GM15510 (cell line): ENCODE data around the gene FBXW8.

Experiments
- POLR2A ChIP-seq: IDR thresholded peaks from 3 replicates; pipeline ENCODE4 v1.6.1; 2011; ENCODE audit warnings: borderline replicate concordance; ENCODE audit not compliant: insufficient read length; ENCODE audit errors: extremely low read depth

FBXW8 gene

DNA sequence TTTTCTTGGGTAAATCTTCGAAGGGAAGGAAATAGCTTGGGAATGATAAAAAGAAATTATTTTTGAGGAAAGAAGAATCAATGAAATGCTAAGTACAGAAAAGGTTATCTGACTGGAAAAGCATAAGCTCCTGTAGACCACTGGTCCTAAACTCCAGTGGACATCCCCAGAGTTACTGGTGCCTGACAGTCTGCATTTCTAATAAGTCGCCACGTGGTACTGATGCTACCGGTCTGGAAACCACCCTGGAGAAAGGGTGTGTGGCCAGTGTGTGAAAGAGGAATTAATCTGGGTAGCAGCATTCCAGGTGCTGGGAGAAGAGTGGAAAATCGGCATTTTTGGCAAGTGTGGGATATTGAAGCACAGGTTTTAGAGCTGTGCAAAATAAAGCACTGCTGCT is 73.3 kb downstream of the FBXW8 start:
- no peak for TF ChIP-seq POLR2A

DNA sequence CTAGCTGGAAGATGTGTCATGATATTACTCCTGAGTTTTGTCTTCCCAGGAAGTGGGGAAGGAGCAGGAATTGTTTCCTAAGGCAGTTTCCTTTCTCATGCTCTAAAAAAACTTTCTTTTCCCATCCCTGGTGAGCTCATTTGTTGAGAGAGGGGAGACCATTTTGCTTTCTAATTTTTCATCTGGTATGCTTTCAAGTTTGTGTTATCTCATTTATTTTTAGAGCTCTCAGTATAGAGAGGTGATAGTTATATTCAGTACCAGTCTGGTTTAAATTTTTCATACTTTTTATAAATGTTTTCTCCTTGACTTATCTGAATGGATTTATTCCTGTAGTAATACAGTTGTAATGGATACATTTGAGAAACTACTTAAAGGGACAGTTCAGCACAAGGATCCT is 79.6 kb downstream of the FBXW8 start:
- no peak for TF ChIP-seq POLR2A

DNA sequence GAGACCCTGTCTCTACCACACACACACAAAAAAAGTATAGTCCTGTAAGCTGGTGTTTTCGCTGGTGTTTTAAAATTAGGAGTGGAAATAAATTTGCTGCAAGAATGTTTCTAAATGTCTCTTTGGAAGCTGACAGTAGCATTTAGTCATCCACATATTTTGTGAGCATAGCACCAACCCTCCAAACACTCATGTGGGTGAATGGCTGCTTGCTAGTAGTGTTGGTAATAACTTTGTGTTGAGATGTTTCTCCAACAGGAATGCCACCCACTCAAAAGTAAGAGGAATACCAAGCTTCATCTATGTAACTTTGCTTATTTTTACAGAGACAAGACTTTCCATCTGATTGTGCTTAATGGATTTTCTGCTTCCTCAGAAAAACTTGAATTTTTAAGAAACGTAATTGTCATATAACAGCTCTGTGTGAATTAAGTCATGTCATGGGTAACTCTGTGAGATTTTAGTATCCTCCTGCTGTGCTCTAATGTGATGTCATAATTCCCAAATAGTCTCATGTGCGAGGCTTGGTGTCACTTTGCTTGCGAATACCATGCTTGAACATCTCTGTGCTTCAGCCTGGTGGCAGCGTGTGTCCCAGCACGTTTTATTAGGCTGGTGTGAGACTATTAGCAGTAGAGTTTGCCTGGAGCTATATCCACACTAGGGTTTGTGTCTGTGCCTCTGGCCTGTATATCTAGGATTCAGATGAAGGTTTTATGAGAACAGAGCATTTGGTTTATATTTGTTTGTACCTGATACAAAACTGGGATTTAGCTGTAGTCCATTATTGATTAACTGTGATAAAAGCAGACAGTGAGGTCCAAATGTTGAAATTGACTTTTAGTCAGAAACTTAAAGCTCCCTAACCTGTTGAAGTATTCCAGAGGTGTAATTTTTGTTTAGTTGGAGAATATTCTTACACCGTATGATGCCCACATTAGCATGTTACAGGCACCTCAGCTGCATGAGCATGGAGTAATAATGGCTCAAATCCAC is 80.5 kb downstream of the FBXW8 start:
- no peak for TF ChIP-seq POLR2A

DNA sequence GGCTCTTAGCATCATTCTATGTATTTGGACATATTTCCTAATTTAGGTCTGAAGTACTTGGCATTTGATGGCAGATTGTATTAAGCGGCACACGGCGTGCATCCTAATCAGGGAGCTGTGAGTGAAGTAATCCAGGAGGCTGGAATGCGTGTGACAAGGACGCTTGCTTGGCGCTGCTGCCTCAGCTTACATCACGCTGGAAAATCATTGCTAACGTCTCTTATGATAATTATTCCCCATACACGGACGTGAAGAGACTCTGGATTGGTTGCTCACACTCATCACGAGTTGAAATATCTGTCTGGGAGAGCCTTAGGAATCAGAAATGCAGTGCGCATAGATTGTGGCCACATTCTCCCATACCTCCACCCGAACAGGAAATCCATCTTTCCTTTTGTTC is 85.3 kb downstream of the FBXW8 start:
- no peak for TF ChIP-seq POLR2A

DNA sequence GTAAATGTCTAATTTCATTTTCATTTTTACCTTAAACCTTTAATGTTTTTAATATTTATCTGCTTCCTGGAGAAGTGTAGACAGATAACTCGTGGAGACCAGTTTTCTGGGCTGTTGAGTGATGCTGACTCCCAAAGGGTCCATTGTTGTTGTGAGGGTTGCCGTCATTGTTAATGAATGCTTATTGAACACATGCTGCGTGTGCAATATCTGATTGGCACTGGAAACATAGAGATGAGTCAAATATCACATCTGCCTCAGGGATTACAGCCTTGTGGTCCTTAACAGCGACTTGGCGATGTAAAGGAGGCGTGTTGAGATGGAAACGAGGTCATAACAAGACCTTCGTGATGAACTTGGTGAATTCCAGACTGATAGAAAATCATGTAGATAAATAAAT is 85.9 kb downstream of the FBXW8 start:
- no peak for TF ChIP-seq POLR2A

DNA sequence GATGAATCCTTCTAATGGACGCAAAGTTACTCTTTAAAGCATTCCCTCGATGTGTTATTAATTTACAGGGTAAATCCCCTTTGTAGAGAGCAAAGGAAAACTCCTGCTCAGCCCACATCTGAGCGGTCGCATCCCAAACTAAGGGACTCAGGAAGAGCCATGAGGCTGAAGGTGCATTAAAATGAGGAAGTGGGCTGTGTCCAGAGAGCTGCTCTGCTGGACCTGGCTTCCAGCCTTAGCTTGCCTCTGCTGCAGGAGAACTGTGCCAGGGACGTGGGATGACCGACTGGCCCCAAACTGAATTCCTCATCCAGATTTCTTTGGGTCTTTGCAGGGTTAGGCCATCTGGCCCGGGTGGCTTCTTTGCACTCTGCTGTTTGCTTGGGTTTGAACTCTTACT is 88.3 kb downstream of the FBXW8 start:
- no peak for TF ChIP-seq POLR2A

DNA sequence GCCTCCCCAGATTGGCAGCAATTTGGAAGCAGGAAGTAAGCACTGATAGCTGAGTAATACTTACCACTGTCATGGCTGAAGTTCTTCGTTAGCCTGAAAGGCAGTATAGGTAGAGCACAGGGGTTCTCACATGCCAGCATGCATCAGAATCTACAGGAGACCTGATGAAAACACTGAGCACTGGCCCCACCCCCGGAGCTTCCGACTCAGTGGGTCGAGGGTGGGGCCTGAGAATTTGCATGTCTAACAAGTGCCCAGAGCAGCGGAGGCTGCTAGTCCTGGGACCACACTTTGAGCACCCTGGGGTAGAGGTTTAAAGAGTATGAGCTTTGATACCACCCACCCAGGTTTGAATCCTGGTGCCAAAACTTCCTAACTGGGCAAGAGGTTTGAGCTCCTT is 89.6 kb downstream of the FBXW8 start:
- no peak for TF ChIP-seq POLR2A

DNA sequence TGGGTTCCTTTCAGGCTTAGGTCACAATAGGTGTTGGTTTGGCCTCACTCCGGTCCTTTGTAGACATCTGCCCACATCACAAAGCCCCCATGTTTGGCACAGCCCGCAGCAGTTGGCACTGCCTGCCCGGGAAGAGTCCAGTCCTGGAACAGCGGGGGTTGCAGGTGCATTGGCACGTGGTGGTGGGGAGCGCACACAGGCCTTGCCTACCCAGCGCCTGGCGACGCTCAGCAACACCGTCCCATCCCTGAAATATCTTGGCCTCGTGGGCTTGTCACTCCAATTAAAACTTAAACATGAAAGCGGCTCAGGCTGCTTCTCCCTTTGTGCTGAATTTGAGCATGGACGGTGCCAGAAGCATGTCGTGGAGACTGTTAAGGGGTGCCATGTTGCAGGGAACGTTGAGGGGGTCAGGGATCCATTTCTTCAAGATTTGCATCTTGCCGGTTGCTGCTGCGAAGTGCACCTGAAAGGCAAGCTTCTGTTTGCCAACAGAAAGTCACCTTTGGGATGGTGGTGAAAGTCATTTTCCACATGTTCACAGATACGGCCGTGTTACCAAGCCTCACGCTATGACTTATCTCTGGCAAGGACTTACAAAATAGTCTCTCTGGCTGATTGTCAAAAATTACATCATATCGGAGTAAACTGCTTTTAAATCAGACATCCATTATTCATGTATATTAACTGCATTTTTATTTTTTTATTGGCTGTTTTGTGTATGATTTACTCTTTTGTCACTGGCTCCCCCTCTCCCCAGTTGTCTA is 91.5 kb downstream of the FBXW8 start:
- no peak for TF ChIP-seq POLR2A

DNA sequence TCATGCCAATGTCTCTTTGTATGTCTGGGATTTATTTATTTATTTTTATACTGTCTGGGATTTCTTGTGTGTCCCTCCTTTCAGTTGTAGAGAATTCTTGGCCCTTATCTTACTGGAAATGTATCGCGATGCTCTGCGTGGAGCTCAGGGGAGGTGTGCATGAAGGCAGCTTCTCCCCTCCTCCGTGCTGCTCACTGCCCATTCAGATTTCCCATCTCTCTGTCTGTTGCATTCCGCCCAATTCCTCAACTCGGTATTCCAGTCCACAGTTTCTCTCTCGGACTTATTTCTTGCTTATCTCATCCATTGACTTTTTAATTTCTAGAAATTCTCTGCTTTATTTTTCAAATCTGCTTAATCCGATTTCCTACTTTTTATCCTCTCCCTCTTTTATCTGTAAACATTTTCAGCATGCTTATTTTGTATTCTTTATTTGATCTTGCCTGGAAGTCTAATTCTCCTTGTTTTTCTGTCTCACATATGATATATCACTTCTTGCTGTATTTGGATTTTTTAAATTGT is 93.2 kb downstream of the FBXW8 start:
- TF ChIP-seq POLR2A: no peak

DNA sequence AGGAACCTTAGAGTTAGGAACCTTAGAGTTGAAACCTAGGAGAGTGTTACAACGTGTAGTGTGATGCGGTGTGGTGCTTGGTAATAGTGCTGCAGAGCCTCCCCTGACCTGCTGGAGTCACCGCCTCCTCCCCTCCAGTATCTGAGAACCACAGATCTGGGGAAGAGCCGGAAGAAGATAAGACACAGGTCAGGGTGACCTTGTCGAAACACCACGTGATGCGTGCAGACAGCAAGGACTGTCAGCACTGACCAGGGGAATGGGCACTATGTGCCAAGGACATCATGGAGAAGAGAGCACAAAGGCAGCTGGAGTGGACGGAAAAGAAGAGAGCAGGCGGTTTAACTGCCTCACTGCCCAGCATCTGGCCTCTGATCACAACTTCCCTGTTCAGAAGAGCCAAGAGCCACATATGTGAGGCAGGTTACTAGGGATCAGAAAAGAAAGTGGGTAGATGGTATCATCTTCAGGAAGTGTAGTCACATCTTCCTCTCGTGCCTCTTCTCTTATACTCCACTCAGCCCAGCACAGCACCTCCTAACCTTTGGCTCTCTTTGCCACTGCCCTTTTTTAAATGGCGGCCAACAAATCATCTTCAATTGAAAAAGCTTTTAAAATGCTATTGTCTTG is 94.8 kb downstream of the FBXW8 start:
- TF ChIP-seq POLR2A: no peak

DNA sequence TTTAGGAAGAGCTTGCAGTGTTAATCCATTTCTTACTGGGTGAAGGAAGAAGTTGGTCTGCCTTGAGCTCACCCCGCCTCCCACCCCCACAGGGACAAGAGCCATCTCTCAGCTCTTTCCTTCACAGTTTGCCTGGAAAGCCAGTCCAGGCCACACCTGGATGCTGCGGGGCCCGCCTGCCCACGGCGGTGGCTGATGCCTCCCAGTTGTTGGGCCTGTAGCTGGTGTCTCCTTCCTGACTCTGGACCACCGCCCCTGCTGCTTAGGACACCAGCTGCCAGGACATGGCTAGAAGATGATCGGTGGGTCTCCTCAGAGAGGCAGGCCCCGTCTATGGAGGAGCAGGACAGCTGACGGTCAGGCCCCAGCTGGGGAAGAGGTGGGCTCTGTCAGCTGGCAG is 95.6 kb downstream of the FBXW8 start:
- no peak for TF ChIP-seq POLR2A

DNA sequence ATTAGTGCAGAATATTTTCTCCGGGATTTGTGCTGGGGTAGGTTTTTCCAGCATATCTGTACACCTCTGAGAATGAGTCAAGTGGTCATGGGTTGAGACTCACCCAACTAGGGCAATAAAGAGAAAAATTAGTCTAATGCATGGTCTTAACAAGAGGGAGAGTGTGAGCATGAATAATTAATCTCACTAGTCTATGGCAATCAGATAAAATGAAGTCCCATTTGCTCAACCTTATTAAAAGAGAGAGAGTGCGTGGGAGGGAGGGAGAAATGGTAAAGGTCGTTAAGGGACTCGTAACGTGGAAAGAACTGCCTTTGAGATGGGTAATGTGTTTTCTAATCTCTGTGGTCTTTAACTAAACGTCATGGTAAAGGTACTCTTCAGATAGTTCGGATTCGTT is 96.8 kb downstream of the FBXW8 start:
- no peak for TF ChIP-seq POLR2A

DNA sequence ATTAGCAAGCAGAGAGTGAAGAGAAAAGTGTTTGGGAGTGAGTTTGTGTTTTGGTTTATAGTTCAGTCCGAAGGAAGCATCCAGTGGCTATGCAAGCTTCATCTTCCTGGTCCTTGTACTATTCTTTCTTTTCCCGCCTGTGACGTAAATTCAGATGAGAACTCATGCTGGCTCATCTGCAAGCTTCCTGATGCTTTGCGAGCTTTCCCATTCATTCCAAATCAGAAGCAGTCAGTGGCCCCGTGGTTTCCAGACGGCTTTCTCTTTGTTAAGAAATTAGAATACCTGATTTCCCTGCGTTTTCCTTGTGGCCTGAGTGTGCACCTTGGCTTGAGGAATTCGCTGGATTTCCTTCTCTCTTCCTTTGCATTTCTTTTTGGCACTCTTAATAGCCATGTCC is 99.0 kb downstream of the FBXW8 start:
- no peak for TF ChIP-seq POLR2A

DNA sequence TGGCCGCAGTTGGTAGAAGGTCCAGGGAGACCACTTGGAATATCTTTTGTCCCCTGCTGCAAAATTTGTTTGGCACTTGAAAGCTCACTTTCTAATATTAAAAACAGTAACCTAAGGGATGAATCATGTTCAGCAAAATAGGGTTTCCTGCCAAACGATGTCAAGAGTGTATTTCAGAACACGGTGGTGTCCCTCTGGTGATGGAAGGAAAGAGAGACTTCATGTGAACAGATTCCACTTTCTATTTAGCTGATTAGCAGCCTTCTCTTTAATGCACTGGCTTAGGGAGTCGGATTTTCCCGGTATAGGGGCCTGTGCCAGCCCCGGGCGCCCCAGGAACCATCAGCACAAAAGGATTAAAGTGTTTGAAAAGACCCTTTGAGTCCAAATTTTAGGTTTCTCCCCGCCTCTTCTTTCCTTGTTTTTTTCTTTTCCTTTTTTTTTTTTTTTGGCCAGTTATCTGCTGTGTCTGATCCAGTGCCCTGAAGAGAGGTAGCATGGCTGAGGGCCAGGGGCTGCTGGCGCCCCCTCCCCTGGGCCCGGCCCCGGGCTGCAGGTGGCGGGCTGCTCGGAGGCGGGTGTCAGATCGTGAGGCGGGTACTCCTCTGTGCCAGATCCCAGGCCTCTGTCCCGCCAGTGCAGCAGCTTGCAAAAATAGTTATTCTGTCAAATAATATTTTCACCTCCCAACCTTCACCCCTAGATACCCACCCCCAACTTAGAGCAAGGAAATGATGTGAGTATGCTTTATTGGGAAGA is 100.1 kb downstream of the FBXW8 start:
- no peak for TF ChIP-seq POLR2A
